Calu3 (cell line): ENCODE measurements around the gene NOD2. TPM values are rescaled to one million over a fixed set of nuclear protein-coding genes. Genes with fewer than 3 reads are reported as not detected.

Experiments
- BruUV-seq: library from RNA; stranded (reverse); fragments of 400-500 nt; replicated peaks from 2 replicates; lab custom pipeline; 2021; lab: Mats Ljungman, UMichigan
- CTCF ChIA-PET: fragments of 300-600 bp; sonication (Branson Sonifier 250); formaldehyde crosslinking; loops from one replicate; lab custom pipeline; 2022; ENCODE audit warnings: antibody characterized with exemption; lab: Charles Lee
- DNase-seq: peaks from one replicate; pipeline ENCODE4 v3.0.0; 2022
- H3K27ac Mint-ChIP-seq: one replicate; pipeline ENCODE4 v1.8.0; 2022; ENCODE audit warnings: mixed read lengths; ENCODE audit not compliant: unreplicated experiment
- H3K27me3 Mint-ChIP-seq: one replicate; pipeline ENCODE4 v1.8.0; 2022; ENCODE audit warnings: mixed read lengths; ENCODE audit not compliant: unreplicated experiment
- H3K36me3 Mint-ChIP-seq: one replicate; pipeline ENCODE4 v1.8.0; 2022; ENCODE audit warnings: mild to moderate bottlenecking, moderate library complexity, mixed read lengths; ENCODE audit not compliant: insufficient read depth, unreplicated experiment
- H3K4me1 Mint-ChIP-seq: one replicate; pipeline ENCODE4 v1.8.0; 2022; ENCODE audit warnings: mild to moderate bottlenecking, low read depth, mixed read lengths; ENCODE audit not compliant: unreplicated experiment
- H3K4me3 Mint-ChIP-seq: one replicate; pipeline ENCODE4 v1.8.0; 2022; ENCODE audit warnings: mild to moderate bottlenecking, low read depth, moderate library complexity, mixed read lengths; ENCODE audit not compliant: unreplicated experiment
- H3K9me3 Mint-ChIP-seq: one replicate; pipeline ENCODE4 v1.8.0; 2022; ENCODE audit warnings: low read depth, mixed read lengths; ENCODE audit not compliant: unreplicated experiment
- intact Hi-C: fragments of 100-400 bp; cut with micrococcal nuclease; formaldehyde crosslinking; loops from one replicate; pipeline ENCODE4 v1.10.0; 2022; ENCODE audit not compliant: unreplicated experiment
- total RNA-seq: library from RNA; stranded (reverse); gene quantifications from 2 replicates; pipeline ENCODE4 v1.2.3, GENCODE V29; 2022
- TF ChIP-seq, protein P1 (sequence below): fragments of 200-600 bp; IDR thresholded peaks from one replicate; pipeline ENCODE4 v1.8.0; 2022; ENCODE audit warnings: antibody characterized with exemption; ENCODE audit not compliant: unreplicated experiment

The NOD2 gene
- total RNA-seq, 1 experiment from 2014 or later = 0.87 TPM

DNA sequence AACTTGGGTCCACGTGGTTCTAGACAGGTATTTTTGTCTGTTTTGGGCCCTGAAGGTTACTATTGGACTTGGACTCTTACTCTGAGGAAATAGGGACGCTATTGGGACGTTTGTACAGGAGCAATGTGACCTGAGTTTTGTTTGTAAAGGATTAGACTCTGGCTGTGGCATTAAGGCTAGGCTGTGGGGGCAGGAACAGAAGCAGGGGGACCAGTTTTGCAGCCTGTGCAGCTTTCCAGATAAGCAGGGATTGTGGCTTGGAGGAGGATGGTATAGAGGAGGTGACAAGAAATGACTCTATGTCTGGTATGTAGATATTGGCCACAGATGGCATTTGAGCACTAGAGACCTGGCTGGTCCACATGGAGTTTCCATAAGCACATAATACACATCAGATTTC is 12.8 kb downstream of the NOD2 start:
- DNase-seq = no peak
- Mint-ChIP-seq H3K27ac (no peak overlapping the region), H3K9me3 (peaks cover 7% of the 10 kb centered on the region), H3K27me3 (no peaks in the 10 kb centered on the region), H3K4me3 (no peak overlapping the region), H3K4me1 (peaks cover 13% of the 10 kb centered on the region), H3K36me3 (no peaks in the 10 kb centered on the region)
- BruUV-seq = no TSS peak
- TF ChIP-seq, protein P1, sequence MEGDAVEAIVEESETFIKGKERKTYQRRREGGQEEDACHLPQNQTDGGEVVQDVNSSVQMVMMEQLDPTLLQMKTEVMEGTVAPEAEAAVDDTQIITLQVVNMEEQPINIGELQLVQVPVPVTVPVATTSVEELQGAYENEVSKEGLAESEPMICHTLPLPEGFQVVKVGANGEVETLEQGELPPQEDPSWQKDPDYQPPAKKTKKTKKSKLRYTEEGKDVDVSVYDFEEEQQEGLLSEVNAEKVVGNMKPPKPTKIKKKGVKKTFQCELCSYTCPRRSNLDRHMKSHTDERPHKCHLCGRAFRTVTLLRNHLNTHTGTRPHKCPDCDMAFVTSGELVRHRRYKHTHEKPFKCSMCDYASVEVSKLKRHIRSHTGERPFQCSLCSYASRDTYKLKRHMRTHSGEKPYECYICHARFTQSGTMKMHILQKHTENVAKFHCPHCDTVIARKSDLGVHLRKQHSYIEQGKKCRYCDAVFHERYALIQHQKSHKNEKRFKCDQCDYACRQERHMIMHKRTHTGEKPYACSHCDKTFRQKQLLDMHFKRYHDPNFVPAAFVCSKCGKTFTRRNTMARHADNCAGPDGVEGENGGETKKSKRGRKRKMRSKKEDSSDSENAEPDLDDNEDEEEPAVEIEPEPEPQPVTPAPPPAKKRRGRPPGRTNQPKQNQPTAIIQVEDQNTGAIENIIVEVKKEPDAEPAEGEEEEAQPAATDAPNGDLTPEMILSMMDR = no peak
- intact Hi-C loops = no loop called here
- CTCF ChIA-PET = no interaction called here

DNA sequence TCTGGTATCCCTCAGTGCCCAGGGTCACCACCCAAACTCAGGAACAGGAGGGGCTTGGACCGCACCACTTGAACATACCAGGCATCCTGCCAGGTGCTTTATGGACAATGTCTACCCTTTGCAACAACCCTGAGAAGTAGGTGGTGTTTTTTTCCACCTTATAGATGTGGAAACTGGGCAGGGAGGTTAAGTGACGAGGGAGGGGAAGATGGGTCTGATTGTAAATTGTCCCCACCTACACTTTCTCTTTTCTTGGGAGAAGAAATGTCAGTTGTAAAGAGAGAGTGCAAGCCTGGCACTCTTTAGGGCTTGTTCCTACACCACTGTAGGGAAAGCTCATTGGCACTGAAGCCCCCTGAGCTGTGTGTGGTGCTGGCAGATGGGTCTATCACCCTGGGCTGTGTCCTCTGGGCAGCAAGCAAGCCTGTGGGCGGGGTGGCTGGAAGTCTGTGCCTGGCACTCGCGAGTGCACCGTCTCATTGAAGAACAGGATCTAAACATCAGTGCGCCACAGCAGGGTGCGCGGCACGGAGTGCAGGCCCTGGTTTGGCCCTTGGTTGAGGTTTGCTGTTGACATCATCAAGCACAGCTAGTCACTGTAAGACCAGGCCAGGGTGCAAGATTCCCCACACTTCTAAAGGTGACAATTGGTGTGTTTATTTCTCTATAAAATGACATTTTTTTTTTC is 15.1 kb downstream of the NOD2 start:
- no TSS peak for BruUV-seq
- Mint-ChIP-seq H3K27ac (no peak overlapping the region), H3K4me1 (peaks cover 21% of the 10 kb centered on the region), H3K36me3 (no peaks in the 10 kb centered on the region), H3K4me3 (no peak overlapping the region), H3K9me3 (peaks cover 7% of the 10 kb centered on the region), H3K27me3 (no peaks in the 10 kb centered on the region)
- CTCF ChIA-PET = no interaction called here
- TF ChIP-seq, protein P1 = no peak
- DNase-seq = no peak
- intact Hi-C loops = no loop called here

DNA sequence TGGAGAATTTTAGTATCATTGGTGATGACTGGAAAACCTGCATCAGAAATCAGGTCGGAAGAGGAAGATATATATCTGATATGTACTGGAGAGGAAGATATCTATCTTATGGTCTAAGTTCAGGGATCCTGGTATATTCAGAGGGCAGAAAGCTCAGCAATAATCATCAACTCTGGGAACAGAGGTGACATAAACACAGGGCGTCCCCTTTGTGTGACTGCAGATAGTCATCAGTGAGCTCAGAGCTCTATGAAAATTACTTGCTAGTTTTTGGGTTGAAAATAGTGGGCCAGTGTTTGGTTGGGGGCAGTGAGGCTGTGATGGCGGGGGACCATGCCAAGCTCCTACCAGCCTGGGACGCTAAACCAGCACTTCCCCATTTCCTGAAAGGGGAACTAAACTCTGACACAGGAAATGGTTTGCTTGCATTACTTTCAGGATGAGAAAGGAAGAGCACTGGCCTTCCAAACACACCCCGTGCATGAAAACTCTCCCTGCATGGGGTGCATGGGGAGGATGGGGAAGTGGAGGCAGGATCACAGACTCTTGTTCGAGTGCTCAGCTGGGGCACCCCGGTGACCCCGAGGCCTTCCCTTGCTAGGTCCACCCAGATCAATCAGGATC is 15.8 kb downstream of the NOD2 start:
- no peak for DNase-seq
- no peak overlapping the region for H3K4me3 Mint-ChIP-seq
- peaks cover 21% of the 10 kb centered on the region for H3K4me1 Mint-ChIP-seq
- H3K27ac Mint-ChIP-seq = no peak overlapping the region
- H3K27me3 Mint-ChIP-seq = no peaks in the 10 kb centered on the region
- peaks cover 5% of the 10 kb centered on the region for H3K9me3 Mint-ChIP-seq
- no TSS peak for BruUV-seq
- intact Hi-C loops = no loop called here
- CTCF ChIA-PET = no interaction called here
- TF ChIP-seq, protein P1 = no peak
- H3K36me3 Mint-ChIP-seq = no peaks in the 10 kb centered on the region

DNA sequence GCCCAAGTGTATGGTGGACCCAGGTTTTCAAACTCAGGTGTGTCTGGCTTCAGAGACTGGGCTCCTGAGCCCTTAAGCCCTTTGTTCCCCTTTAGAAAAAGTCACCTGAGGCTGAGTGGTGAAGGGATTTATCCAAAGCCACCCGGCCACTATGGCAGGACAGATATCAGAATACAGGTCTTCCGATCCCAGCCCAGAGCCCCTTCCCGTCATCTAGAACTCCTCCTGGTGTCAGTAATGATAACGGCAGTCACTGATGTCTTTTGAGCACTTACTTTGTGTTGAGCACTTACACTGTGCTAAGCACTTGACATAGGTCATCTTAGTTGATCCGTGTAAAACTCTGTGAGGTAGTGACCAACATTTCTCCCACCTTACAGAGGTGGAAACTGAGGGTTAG is 16.6 kb downstream of the NOD2 start:
- DNase-seq = no peak
- Mint-ChIP-seq H3K4me1 (peaks cover 21% of the 10 kb centered on the region), H3K36me3 (no peaks in the 10 kb centered on the region), H3K27me3 (no peaks in the 10 kb centered on the region), H3K9me3 (peaks cover 3% of the 10 kb centered on the region), H3K27ac (no peak overlapping the region), H3K4me3 (no peak overlapping the region)
- intact Hi-C loops = no loop called here
- BruUV-seq = no TSS peak
- CTCF ChIA-PET = no interaction called here
- TF ChIP-seq, protein P1 = no peak
